ENCODE data around the gene UMOD. TPM values are rescaled to one million over a fixed set of nuclear protein-coding genes. Genes with fewer than 3 reads are reported as not detected.

Gene UMOD
- total RNA-seq, 4 donors from 2014 or later: not detected

DNA sequence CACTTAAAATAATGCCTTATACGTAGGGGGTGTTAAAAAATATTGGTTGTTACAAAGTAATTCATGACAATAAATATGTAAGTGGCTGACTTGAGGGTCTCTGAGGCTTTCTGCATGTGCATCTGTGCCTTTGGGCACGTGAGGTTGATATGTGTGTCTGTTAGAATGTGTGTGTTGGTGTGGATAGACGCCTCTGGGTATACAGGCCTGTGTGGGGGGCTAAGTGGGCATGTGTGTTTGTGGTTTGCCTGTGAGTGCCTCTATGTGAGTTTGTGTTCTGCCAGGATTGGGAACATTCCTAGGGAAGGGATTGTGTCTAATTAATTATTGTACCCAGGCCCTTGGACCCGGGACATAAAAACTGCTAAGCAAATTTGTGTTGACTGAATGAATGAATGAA lies 44.2 kb downstream of the UMOD start:
- TF ChIP-seq, protein P1, sequence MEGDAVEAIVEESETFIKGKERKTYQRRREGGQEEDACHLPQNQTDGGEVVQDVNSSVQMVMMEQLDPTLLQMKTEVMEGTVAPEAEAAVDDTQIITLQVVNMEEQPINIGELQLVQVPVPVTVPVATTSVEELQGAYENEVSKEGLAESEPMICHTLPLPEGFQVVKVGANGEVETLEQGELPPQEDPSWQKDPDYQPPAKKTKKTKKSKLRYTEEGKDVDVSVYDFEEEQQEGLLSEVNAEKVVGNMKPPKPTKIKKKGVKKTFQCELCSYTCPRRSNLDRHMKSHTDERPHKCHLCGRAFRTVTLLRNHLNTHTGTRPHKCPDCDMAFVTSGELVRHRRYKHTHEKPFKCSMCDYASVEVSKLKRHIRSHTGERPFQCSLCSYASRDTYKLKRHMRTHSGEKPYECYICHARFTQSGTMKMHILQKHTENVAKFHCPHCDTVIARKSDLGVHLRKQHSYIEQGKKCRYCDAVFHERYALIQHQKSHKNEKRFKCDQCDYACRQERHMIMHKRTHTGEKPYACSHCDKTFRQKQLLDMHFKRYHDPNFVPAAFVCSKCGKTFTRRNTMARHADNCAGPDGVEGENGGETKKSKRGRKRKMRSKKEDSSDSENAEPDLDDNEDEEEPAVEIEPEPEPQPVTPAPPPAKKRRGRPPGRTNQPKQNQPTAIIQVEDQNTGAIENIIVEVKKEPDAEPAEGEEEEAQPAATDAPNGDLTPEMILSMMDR (IDR thresholded peaks at IDR 0.05; ENCODE audit: low read depth): no peak

DNA sequence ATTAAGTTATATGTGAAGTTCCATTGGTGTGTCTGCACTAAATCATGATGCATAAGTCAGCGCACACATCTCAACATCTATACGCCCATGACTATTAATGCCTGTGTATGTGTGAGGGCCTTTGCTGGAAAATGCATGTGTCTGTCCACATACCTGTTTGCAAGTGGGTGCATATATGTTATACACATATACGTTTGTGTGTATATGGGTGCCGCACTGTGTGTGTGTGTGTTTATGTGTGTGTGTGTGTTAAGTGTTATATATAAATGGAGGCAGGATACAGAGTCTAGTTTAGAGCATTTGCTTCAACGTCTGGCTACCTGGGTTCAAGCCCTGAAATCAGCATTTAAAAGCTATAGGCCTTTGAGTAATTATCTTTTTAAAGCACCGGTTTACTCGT lies 44.7 kb downstream of the UMOD start:
- TF ChIP-seq, protein P1 (IDR thresholded peaks at IDR 0.05; ENCODE audit: low read depth): no peak

DNA sequence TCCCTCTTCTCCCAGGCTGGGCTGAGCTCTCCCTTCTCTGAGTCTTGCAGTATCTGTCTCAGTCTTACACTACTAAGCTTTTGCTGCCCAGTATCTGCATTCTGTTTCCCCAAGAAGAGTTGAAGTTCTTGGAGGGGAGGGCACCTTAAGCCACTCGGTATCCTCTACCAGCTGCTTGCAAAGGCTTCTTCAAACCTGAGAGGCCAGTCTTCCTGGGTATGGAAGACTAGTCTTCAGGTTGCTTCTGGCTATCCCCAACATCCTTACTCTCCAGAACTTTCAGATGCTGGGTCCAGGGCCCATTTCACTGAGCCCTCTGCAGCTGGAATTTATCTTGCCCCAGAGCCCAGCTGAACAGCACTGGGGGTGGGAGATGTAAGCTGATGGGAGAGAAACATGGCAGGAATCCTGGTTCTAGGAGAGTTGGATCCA lies 45.3 kb downstream of the UMOD start:
- TF ChIP-seq, protein P1 (IDR thresholded peaks at IDR 0.05; ENCODE audit: low read depth): no peak

DNA sequence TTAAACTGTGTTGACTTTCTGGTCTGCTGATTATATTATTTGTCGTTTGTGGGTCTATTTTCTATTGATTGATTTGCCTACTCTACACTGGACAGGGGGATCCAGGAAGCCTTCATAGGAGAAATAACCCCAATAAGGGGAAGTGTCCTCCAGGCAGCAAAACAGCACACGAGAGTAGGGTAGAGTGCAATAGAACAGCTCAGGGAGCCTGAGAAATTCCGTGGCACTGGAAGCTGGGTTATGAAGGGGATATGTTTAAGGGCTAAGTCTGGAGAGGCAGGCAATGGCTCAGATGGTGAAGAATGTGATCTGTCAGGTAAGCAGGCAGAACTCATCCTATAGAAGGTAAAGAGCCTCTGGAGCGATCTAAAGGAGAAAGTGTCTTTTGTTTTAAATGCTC lies 46.1 kb downstream of the UMOD start:
- TF ChIP-seq, protein P1 (IDR thresholded peaks at IDR 0.05; ENCODE audit: low read depth): no peak

DNA sequence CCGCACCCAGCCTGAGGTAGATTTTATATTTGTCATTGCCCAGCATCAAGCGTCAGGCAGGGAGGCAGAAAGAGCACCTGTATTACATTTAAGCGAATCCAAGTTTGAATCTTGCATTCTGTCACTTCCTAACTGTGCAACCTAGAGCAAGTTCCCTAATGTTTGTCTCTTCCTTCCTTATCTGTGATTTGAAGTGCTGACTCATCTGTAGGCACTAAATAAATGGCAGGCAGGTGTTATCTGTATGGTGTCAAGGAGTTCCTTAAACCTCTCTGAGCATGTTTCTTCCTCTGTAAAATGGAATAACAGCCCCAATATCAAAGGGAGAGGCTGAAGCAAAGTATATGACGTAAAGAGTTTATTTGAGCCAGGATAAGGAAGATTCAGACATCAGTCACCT lies 49.5 kb downstream of the UMOD start:
- TF ChIP-seq, protein P1 (IDR thresholded peaks at IDR 0.05; ENCODE audit: low read depth): no peak

DNA sequence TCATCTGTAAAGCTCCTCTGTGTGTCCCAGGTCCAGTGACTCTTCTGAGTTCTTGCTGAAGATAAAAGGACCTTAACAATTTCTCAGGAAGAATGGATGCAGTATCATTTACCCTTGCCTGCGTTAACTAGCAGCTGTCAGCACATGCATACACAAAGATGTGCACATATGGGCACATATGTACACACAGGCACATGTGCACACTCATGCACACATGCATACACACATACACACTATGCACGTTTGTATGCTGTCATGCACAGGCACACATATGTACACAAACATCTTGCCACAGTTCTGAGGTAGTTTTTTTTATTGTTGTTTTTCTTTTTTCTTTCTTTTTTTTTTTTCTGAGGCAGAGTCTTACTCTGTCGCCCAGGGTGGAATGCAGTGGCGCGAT lies 50.1 kb downstream of the UMOD start:
- TF ChIP-seq, protein P1 (IDR thresholded peaks at IDR 0.05; ENCODE audit: low read depth): no peak

DNA sequence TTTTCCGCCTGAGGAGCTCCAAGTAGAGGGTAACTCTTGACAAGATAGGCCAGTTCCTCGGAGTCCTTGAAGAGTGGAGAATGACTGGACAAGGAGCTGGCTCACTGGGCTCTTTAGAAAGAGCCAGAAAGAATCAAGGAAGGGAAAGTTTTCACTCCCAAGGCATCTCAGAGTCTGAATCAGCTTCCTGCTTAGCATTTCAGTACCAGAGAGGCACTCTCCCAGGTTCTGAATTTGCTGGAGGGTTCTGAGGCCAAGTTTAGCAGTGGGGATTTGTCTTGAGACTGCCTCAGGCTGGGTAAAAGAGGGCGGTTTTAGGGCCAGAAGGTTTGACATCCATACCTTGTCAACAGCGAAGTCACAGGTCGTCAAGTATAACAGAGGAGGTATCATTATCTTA lies 50.7 kb downstream of the UMOD start:
- TF ChIP-seq, protein P1 (IDR thresholded peaks at IDR 0.05; ENCODE audit: low read depth): no peak
